ENCODE measurements around the gene RIOK3.
"Not testable (repeated sequence)": the region's sequence is repeated elsewhere in the genome, so short reads cannot be mapped to it uniquely, and the experiment has no call there.

RIOK3 gene

DNA sequence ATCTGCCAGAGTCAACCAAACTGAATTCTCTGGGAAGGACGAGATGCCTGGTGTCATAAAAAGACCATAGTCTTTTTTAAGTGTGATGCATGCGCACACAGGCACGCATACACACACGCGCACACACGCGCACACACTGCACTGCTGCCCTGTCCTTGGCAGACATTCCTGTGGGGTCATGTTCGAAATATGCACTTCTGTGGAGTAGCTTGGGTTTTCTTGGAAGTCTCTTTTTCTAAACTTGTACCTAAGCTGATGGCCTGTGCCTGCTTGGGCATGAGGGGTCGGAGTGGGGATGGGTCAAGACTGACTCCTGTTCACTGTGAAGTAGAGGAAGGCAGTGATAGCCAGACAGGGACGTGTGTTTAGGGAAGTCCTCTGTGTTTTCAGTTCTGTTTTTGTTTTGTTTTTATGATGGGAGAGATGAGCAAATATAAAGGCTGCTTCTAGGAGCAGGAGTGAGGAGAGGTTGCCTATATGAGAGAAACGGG is 46.2 kb downstream of the RIOK3 start:
- DNase-seq = no peak

DNA sequence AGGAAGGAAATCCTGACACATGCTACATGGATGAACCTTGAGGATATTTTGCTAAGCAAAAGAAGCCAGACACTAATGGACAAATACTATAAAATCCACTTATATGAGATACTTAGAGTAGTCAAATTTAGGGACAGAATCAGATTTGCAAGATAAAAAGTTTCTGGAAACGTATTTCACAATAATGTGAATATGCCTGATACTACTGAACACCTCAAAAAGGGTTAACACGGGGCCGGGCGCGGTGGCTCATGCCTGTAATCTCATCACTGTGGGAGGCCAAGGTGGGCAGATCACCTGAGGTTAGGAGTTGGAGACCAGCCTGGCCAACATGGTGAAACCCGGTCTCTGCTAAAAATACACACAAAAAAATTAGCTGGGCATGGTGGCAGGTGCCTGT is 48.5 kb downstream of the RIOK3 start:
- DNase-seq = no peak

DNA sequence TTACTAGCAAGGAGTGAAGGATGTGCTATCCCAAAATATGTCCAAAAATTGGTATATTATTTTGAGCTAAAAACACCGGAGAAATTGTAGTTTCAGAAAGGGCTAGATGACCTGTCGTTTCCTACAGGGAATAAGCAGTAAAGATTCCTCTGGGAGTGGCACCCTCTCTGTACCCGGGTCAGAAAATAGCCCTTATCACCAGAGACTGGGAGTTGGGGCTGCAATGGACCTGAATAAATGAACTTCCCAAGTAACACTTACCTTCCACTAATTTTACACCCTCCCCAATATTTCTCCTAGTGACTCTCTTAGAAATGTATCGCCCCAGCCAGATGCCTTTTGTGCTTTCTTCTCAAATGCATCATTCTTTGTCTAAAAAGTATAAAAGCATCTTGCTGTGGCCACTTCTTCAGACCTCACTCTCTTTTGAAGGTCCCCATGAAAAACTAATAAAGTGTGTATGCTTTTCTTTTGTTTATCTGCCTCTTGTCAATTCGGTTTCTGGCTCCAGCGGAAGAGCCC is 49.5 kb downstream of the RIOK3 start:
- no peak for DNase-seq

DNA sequence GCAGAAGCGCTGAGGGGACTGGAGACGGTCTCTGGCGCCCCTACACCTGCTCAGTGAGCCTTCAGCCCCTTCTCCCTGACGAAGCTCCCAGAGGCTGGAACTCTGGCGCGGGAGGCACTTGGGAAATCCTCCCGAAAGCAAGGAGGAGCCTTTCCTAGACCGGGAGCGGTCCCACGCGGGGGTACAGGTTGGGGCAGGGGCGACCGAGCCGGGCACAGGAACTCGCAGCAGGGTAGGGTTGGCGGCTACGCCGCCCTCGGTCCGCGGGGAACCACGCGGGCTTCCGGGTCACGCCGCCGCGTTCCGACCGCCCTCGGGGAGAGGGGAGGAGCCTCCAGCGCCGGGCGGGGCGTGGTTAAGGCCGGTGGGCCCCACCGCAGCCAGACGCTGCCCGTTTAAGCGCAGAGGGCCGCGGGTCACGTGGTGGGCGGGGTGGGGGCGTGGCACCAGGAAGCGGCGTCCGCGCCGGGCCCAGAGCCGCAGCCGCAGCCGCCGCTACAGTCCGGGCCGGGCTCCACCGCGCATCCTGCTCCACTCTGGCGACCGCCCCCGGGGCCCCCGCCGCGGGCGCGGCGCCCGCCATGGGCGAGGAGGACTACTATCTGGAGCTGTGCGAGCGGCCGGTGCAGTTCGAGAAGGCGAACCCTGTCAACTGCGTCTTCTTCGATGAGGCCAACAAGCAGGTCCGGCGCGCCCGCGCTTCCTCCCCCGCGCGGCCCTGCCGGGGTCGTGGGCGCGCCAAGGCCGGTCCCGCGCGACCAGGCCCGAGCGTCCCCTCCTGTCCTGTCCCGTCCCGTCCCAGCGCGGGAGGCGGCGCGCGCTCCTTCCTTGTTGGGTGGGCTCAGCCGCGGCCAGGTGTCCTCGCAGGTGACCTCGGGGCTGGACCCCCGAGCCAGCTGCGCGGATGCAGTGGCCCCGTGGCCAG is 50.2 kb downstream of the RIOK3 start, which contains the start of gene RMC1:
TSS of gene RMC1 (plus strand) at position 474 of the 925 bp plus-strand sequence. CDS start at position 582, 108 bp downstream.
- peak; percentile 96 for DNase-seq

DNA sequence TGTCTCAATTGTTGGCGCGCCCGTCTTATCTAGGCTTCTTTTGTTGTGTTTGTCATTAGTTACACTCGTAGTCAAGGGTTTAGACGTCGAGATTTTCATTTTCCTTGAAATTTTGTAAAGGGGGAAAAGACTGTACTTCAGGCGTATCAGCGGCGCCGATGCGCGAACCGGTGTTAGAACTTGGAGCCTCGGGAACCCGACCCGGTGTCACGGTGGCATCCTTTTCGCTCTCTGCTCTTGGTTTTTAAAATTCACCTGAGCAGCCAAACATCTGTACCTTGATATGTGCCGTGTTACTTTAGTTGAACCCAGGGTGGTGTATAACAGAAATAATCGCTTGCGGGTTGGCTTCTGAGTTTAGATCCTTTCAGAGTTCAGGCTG is 50.9 kb downstream of the RIOK3 start:
- no peak for DNase-seq

DNA sequence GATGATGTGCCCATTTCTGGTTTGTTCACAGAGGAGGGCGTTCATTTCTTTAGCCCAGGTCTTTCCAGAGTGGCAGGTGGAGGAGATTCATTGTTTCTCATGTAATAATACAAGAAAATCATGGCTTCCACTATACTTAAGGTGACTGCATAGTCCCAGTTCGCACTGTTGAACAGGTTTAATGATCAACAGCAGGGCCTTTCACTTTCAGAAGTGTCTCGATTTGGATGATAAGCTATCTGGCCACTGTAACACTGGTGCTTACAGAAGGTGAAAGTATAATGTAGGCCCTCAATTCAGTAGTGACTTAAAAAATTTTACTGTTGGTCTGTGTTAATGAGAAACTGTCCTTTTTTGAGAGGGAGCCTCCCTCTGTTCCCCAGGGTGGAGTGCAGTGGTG is 51.6 kb downstream of the RIOK3 start:
- DNase-seq = no peak

DNA sequence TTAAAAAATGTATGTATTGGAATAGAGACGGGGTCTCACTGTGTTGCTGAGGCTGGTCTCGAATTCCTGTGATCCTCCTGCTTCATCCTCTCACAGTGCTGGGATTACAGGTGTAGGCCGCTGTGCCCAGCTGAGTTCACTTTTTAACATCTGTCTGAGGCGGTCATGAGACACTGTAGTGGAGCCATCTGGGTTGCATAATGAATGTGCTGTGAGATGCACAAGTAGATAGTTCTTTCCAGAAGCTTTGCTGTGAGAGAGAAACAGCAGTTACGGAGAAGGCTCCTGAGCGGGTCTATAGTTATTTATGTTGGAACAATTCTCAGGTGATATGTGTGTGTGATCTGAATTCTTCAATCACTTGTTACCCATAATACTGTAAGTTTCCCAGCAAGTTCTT is 53.3 kb downstream of the RIOK3 start:
- no peak for DNase-seq

DNA sequence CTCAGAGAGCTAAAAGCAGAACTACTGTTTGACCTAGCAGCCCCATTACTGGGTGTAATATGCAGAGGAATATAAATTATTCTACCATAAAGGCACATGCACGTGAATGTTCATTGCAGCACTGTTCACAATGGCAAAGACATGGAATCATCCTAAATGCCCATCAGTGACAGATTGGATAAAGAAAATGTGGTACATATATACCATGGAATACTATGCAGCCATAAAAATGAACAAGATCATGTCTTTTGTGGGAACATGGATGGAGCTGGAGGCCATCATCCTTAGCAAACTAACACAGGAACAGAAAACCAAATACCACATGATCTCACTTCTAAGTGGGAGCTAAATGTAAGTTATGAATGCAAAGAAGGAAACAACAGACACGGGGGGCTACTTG is 57.8 kb downstream of the RIOK3 start:
- DNase-seq = not testable (repeated sequence)

DNA sequence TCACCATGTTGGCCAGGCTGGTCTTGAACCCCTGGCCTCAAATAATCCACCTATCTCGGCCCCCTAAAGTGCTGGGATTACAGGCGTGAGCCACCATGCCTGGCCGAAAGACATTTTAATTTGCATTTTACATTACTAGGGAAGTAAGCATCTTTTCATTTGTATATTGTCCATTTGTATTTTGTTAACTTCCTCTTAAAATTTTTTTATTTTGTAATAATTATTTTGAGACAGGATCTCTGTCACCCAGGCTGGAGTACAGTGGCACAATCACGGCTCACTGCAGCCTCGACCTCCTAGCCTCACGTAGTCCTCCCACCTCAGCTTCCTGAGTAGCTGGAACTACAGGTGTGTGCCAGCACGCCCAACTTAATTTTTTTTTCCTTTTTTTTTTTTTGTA is 59.1 kb downstream of the RIOK3 start:
- DNase-seq = not testable (repeated sequence)

DNA sequence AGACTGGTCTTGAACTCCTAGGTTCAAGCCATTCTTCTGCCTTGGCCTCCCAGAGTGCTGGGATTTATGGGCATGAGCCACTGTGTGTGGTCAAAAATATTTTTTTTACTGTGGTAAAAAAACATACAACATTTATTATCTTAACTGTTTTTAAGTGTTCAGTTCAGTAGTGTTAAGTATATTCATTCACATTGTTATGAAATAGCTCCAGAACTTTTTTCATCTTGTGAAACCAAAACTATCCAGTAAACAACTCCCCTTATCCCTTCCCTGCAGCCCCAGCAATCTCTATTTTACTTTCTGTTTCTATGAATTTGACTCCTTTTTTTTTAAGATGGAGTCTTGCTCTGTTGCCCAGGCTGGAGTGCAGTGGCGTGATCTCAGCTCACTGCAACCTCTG is 59.6 kb downstream of the RIOK3 start:
- DNase-seq = no peak

DNA sequence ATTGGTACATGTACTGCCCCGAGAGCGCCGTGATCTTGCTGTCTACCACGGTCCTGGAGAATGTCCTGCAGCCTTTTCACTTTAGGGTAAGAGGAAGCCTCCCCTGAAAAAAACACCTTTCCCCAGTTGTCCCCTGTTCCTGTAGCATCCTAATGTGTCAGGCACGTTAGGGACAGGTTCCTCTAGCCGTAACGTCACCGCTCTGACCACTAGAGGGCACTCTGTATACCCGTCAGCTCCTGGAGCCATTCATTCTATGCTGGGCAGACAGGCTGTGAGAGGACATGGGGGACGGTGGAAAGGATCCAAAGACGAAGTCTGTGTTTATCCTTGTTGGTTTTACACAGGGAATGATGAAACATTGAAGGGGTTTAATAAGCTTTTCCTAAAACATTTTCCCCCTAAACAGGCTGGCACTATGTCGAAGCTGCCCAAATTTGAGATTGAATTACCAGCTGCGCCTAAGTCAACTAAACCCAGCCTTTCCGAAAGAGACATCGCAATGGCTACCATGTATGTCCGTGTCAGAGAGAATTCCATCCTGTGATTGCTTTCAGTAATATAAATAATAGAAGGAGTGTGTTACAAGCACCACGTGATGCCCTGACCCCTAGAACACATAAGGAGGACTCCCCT is 62.9 kb downstream of the RIOK3 start:
- peak; percentile 79 for DNase-seq

DNA sequence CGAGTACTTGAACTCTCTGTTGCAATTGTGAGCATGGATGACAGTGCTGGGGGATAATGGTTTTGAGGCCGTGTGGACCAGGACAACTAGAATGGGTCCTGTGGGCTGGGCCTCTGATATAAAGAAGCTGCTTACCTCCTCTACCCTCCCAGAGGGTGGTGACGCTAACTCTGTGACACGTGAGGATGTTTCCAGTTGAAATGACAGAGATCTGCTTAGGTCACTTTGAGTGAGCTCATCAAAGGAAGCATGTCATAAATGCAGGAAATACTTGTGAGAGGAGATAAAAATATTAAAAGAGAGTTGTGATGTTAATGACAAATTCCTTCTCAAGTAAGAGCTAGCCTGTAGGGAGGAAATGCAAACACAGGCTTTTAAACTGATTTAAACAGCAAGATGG is 66.6 kb downstream of the RIOK3 start:
- DNase-seq = no peak

DNA sequence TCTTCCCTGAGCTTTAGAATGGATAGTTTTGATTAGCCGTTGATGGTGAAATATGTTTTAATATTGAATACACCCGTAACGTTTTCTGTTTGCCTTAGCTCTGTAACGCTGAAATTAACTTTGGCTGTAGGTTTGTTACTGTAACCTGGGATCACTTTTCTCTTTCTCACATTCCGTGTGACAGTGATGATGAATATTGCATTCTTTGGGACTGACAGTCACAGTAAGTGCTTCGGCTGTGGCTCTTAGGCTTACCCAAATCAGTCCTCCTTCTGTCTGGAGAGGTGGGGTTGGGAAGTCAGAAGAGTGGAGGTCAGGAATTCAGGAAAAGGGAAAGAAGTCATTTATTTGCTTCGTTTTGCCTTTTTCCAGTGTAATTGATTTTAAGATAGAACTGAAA is 68.2 kb downstream of the RIOK3 start:
- DNase-seq = no peak

DNA sequence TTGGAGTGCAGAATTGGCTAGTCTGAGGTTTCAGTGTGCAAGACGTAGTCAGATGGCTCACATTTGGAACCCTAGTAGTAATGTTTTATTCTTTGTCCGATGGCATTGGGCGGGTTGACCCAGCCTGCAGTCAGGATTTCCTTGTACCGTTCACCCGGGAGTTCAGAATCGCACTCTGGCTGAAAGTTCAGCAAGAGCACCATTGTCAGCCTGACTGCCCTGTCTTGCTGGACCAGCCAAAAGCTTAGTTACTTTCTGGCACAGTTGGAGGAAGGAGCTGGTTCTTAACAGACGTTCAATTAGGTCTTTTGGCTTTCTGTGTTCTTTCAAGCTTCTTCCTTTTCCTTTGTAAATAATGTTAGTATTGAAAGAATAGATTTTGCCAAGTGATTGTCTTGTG is 68.8 kb downstream of the RIOK3 start:
- no peak for DNase-seq

DNA sequence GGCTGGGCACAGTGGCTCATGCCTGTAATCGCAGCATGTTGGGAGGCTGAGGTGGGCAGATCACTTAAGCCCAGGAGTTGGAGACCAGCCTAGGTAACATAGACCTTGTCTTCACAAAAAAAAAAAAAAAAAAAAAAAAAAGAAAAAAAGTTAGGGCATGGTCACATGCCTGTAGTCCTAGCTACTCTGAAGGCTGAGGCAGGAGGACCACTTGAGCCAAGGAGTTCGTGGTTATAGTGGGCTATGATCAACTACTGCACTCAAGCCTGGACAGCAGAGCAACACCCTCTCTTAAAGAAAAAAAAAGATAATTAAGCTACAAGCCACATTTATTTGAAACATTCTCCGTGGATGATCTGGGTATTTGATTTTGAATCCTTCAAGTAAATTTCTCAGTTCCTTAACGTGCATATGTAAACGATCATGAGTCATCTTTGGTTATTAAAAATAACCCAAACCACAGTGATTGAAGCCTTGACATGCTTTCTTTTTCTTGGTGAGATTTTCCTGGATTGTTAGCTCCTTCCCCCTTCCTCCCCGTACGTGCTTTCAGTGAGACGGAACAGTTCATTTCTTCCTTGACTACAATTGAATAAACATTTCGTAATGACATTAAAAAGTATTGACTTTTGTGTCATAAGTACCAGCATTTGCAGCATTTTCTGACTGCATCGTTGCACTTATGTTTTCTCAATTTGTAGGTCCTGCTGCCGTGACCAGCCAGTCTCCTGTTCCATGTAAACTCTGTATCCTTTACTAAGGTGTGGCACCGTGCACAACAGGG is 70.5 kb downstream of the RIOK3 start:
- DNase-seq = no peak

DNA sequence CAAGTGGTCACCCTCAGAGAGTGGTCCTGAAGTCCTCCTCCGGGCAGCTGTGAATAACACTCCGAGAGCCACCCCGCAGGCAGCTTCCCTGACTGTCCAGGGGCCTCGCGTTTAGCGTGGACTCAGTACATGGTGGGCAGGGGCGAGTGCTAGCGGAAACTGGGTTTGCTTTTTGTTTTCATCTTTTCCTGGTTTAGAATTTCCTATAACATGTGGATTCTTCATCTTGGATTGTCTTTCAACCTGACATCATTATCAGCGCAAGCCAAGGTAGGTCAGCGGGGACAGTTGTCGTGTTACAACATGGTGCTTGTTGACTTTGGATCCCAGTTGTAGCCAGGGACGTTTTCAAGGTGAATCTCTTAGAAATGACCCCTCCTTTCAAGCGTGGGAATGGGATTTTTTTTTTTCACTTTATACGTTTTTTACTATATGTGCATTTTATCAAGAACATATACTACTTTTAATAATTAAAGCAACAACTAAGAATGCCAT is 71.2 kb downstream of the RIOK3 start:
- no peak for DNase-seq

DNA sequence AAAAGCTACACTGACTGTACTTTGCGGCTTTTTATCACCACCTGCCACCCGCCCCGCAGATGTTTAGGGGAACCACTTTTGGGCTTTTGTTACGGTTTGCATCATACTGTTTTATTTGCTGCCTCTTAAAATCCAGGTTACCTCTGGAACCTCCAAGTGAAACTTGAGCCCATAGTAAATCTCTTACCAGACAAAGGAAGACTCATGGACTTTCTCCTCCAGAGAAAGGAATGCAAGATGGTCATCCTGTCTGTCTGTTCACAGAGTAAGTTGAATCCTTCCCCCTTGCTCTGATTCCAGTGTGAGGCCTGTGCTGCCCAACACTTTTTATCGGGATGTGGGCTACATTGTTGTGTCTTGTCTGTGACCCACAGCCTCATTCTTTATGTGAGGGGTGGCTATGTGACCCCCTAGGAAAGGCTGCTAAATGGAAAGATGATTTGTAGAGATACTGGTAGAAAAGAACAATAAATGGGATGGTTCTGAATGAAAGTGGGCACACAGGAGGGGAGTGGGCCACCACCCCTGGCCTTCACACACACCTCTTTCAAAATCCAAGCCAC is 73.5 kb downstream of the RIOK3 start:
- DNase-seq = no peak

DNA sequence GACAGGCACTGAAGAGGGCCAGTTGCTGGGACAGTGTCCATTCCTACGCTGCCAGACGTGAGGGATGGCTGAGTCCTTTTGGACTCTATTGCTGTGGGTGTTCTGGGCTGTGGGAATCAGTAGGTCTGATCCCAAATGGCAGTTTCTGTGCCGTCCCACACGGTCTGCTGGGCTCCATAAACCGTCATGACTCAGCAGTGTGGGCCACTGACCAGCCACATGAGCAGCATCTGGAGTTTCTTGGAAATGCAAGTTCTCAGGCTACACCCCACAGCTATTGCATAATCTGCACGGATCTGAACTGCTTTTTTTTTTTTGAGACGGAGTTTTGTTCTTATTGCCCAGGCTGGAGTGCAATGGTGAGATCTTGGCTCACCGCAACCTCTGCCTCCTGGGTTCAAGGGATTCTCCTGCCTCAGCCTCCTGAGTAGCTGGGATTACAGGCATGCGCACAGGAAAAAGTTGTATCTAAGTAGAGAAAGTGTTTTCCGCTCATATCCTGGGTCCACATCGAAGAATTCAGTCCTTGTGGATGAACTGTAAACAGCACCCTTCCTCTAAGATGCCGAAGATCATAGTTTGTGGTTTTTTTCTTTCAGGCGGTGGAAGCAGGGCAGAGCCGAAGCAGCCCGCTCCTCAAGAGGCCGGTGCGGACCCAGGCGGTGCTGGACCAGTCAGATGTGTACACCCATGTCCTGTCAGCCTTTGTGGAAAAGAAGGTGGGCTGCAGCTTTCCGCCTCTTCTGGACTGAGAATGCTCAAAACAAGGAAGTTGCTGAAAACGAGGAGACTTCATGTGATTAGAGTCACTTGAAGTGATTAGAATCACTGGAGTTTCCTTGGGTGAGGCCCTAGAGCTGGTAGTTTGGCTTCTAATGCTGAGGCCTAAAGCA is 75.7 kb downstream of the RIOK3 start:
- no peak for DNase-seq

DNA sequence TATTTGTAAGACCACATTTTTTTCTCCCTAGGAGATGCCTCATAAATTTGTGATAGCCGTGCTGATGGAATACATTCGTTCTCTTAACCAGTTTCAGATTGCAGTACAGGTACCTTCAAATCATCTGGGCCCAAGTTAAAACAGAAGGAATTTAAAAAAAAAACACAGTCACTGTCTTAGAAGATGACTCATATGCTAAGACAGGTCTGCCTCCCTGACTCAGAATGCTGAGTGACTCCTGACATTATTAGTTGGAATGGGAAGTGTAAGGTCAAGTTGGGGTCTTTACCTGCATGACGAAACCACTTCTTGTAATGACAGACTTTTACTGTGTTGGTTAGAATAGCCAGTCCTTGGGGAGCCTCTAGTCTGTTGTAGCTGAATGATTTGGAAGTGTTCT is 76.5 kb downstream of the RIOK3 start:
- no peak for DNase-seq

DNA sequence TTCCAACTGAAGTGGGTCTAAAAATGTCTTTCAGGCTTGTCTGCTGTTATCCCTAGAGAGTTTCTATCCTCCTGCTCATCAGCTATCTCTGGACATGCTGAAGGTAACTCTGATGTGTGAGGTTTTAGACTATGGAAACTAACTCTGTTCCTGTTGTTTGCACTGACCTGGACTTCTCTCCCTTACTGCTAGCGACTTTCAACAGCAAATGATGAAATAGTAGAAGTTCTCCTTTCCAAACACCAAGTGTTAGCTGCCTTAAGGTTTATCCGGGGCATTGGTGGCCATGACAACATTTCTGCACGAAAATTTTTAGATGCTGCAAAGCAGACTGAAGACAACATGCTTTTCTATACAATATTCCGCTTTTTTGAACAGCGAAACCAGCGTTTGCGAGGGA is 77.1 kb downstream of the RIOK3 start:
- DNase-seq = no peak

DNA sequence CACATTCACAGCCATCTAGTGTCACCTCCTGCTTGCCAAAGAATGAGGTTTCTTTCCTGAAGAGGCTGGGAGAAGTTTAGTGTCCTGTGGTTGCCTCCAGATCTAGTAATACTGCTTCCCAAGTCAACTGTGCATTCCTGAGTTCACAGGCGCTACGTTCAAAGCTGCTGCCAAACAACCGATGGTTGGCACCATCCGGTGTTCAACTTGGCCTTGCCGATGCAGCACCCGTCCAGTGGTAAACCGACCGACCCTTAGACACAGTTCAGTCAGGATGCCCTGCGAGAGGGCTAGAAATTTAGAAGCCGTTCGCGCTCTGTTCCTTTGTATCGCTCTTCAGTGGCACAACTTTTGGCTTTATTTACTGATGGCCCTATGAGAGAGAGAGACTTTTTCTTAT is 78.8 kb downstream of the RIOK3 start:
- no peak for DNase-seq
